HL-60/S4 treated with phorbol 12-myristate 13-acetate at 8.2 ng/mL for 4 days and 3 days (cell line): ENCODE results near the gene TRAF2.

Source experiments
- in situ Hi-C: fragments of 300-500 bp; cut with MboI; formaldehyde crosslinking; loops from 2 replicates; pipeline ENCODE4 v1.15.0; 2022; ENCODE audit warnings: low sequenced_read_pairs

The TRAF2 gene

GRCh38 chr9:136907011-136907914, 20.9 kb downstream of the TRAF2 start:
- in situ Hi-C loops, result no loop called here

GRCh38 chr9:136910197-136910900, 24.0 kb downstream of the TRAF2 start:
- in situ Hi-C loops, result no loop called here

- in situ Hi-C loops, result no loop called here
Measured at GRCh38 chr9:136910901-136911245, 24.6 kb downstream of the TRAF2 start.

GRCh38 chr9:136913701-136914438, 27.6 kb downstream of the TRAF2 start:
- in situ Hi-C loops, result no loop called here

GRCh38 chr9:136915632-136916329, 29.5 kb downstream of the TRAF2 start:
- in situ Hi-C loops, result no loop called here

- in situ Hi-C loops, result no loop called here
Measured at GRCh38 chr9:136916330-136917184, 30.2 kb downstream of the TRAF2 start.

- in situ Hi-C loops, result no loop called here
Measured at GRCh38 chr9:136917902-136918301, 31.6 kb downstream of the TRAF2 start.

GRCh38 chr9:136920069-136920468, 33.8 kb downstream of the TRAF2 start:
- in situ Hi-C loops, result no loop called here

- in situ Hi-C loops, result no loop called here
Measured at GRCh38 chr9:136920734-136921231, 34.5 kb downstream of the TRAF2 start.

- in situ Hi-C loops, result no loop called here
Measured at GRCh38 chr9:136921307-136921706, 35.0 kb downstream of the TRAF2 start.

- in situ Hi-C loops, result no loop called here
Measured at GRCh38 chr9:136921718-136922117, 35.4 kb downstream of the TRAF2 start.

GRCh38 chr9:136922540-136922939, 36.2 kb downstream of the TRAF2 start:
- in situ Hi-C loops, result no loop called here

- in situ Hi-C loops, result no loop called here
Measured at GRCh38 chr9:136923881-136924280, 37.6 kb downstream of the TRAF2 start.

GRCh38 chr9:136925414-136926153, 39.3 kb downstream of the TRAF2 start:
- in situ Hi-C loops, result no loop called here

GRCh38 chr9:136926154-136926704, 39.9 kb downstream of the TRAF2 start:
- in situ Hi-C loops, result no loop called here

GRCh38 chr9:136926749-136927148, 40.4 kb downstream of the TRAF2 start:
- in situ Hi-C loops, result no loop called here

GRCh38 chr9:136927343-136928271, 41.3 kb downstream of the TRAF2 start:
- in situ Hi-C loops, result no loop called here

- in situ Hi-C loops, result no loop called here
Measured at GRCh38 chr9:136928591-136928990, 42.3 kb downstream of the TRAF2 start.
